Astrocyte of the spinal cord (primary cell): ENCODE data around the gene DDX51.
"Not testable (repeated sequence)": the region's sequence is repeated elsewhere in the genome, so short reads cannot be mapped to it uniquely, and the experiment has no call there.

ENCODE experiments used
- DNase-seq: peaks from one replicate; pipeline ENCODE4 v3.0.0; 2011; ENCODE audit warnings: low read depth, low spot score
- H3K4me3 ChIP-seq: 2 replicates; pipeline ENCODE4 v1.5.1; 2011; ENCODE audit warnings: low read depth, mild to moderate bottlenecking, low read length, moderate library complexity
- in situ Hi-C: cut with HindIII; loops from 2 replicates; pipeline ENCODE4 v1.10.0; 2017; ENCODE audit warnings: low sequenced_read_pairs
- TF ChIP-seq, protein P1 (sequence below): IDR thresholded peaks from 2 replicates; pipeline ENCODE4 v1.5.1; 2012; ENCODE audit warnings: low read depth, mild to moderate bottlenecking, low read length, inconsistent platforms

Gene DDX51

DNA sequence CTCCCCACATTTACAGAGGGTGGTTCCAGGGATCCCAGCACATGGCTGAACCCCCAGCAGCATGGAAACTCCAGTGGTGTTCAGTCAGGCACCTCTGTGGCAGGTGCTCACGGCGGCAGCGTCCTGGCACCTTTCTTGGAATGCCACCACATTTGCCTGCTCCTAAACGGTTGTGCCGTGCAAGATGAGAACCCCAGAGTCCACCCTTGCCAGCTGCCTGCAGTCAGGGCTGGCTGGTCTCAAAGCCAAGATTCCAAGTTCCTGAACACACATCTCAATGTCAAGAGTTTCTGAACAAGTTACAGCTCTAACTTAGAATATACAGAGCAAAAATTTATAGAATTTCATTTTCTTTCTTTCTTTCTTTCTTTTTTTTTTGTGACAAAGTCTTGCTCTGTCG, 38.7 kb downstream of the DDX51 start:
- DNase-seq = no peak
- H3K4me3 ChIP-seq = no peak overlapping the region
- TF ChIP-seq, protein P1, sequence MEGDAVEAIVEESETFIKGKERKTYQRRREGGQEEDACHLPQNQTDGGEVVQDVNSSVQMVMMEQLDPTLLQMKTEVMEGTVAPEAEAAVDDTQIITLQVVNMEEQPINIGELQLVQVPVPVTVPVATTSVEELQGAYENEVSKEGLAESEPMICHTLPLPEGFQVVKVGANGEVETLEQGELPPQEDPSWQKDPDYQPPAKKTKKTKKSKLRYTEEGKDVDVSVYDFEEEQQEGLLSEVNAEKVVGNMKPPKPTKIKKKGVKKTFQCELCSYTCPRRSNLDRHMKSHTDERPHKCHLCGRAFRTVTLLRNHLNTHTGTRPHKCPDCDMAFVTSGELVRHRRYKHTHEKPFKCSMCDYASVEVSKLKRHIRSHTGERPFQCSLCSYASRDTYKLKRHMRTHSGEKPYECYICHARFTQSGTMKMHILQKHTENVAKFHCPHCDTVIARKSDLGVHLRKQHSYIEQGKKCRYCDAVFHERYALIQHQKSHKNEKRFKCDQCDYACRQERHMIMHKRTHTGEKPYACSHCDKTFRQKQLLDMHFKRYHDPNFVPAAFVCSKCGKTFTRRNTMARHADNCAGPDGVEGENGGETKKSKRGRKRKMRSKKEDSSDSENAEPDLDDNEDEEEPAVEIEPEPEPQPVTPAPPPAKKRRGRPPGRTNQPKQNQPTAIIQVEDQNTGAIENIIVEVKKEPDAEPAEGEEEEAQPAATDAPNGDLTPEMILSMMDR = no peak
- in situ Hi-C loops = no loop called here

DNA sequence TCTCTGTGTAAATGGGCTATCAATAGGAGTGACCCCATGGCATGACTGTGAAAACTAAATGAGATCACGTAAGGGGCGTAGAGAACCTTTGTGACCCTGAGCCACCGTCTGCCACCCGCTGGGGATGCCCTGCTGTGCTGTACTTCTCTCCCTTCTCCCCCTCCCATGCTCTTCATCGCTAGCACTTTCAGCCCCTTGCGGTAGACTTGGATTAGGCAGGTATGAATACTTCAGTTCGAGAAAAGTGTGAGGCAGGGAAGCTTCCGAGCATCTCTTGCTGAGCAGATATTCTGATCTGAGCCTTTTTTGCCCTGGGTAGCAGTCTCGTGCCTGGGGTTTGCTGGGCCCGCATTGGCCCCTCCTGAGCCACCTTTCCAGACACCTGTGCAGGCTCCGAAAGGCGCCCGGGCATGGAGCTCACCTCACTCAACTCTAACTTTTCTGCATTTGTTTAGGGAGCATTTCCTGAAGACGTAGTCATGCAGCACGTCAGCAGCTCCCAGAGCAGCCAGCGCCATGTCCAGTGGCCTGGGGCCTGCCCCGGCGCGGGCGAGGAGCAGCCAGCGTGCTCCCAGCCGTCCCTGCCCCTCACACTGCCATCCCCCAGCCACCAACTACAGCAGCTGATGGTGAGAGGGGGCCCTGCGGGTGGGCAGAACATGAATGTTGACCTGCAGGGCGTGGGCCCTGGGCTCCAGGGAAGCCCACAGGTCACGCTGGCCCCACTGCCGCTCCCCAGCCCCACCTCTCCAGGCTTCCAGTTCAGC, 40.4 kb downstream of the DDX51 start:
- in situ Hi-C loops = no loop called here
- no peak for DNase-seq
- TF ChIP-seq, protein P1 = no peak
- H3K4me3 ChIP-seq = no peak overlapping the region

DNA sequence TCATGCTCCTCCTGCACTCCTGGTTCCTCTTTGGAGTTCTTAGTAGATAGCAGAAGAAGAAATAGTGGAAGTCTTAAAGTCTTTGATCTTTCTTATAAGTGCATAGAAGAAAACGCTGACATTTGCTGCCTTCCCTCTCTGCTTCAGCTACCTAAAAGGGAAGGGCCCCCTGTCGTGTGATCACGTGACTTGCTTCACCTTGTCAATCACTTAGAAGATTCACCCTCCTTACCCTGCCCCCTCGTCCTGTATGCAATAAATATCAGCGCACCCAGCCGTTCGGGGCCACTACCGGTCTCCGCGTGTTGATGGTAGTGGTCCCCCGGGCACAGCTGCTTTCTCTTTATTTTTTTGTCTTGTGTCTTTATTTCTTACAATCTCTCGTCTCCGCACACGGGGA, 41.0 kb downstream of the DDX51 start:
- DNase-seq, in situ Hi-C loops, H3K4me3 ChIP-seq: not testable (repeated sequence)

DNA sequence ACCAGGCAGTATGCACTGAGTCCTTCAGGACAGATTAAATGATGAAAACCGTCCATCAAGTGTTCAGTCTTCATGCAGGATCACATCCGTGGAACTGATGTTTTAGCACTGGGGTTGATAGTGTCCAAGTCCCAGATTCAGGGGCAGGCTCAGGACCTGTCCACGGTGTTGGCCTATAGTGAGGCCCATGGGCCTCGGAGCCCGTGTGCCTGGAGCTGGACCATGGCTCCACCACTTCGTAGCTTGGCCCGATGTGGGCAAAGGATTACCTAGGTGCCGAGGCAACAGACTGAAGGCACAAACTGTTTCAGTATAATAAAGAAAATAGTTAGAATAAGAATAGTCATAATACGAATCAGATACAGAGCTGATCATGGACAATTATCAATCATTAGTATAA, 41.8 kb downstream of the DDX51 start:
- no peak for DNase-seq
- TF ChIP-seq, protein P1 = no peak
- in situ Hi-C loops = no loop called here
- H3K4me3 ChIP-seq = no peak overlapping the region

DNA sequence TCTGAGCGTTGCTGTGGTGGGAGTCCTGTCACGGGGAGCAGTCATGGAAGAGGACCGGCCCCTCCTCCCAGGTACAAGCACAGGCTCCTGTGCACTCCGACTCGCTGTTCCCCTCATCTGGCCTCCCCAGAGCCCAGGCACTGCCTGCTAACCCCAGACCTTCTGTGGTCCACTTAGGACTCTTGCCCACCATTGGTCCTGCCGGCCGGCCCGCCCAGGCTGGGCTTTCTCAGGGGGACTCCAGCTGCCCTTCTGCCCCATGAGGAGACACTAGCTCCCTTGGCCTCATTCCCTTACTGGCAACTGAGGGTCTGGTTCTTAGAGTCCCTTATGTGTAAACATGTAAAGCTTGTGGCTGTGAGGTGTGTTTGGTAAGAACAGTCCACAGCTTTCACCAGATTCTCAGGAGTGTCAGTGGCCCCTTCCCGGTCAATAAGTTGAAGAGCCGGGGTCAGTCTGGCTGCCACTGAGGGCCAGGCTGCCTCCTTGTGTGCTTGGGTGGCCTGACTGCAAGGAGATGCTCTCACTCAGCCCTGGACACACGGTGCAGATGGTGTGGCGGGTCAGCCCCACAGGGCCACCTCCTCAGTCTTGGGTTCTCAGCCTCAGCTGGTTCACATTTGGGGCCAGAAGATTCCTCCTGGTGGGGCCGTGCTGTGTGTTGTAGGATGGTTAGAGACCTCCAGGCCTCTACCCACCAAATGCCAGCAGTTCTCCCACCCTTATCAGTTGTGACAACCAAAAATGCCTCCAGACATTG, 43.6 kb downstream of the DDX51 start:
- no peak for DNase-seq
- in situ Hi-C loops = no loop called here
- H3K4me3 ChIP-seq = no peak overlapping the region
- TF ChIP-seq, protein P1 = no peak

DNA sequence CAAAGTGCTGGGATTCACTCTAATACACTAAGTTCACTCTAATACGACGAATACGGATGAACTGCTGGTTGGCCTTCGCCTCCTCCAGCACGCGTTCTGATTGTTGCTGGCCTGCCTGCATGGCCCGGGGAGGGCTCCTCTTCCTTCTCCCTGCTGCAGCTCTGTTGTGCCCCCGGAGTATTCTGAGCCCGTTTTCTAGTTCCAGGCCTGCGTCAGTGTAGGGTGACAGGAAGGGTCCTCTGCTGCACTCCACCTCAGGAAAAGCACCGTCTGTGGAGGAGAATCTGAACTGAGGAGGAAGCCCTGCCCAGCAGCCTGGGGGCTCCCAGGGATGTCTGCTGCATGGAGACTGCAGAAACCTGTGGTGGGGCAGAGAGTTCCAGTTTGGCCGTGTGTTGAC, 44.4 kb downstream of the DDX51 start:
- H3K4me3 ChIP-seq = no peak overlapping the region
- in situ Hi-C loops = no loop called here
- TF ChIP-seq, protein P1 = no peak
- no peak for DNase-seq
